ENCODE measurements around the gene THUMPD1.
"Not testable (repeated sequence)": the region's sequence is repeated elsewhere in the genome, so short reads cannot be mapped to it uniquely, and the experiment has no call there.

THUMPD1 gene

GRCh38 chr16:20747030-20747816, 5.6 kb upstream of the THUMPD1 start:
- no peak for DNase-seq (ENCODE audit: low spot score)

- DNase-seq (ENCODE audit: low spot score) = no peak
Measured at GRCh38 chr16:20746461-20746860, 4.8 kb upstream of the THUMPD1 start.

GRCh38 chr16:20744922-20745440, 3.4 kb upstream of the THUMPD1 start:
- DNase-seq (ENCODE audit: low spot score) = no peak

GRCh38 chr16:20743591-20743990, 2.0 kb upstream of the THUMPD1 start:
- DNase-seq (ENCODE audit: low spot score) = no peak

GRCh38 chr16:20740901-20741521, 607 bp downstream of the THUMPD1 start:
- DNase-seq (ENCODE audit: low spot score) = peak; percentile 98

GRCh38 chr16:20740007-20740883, 1.4 kb downstream of the THUMPD1 start:
- peak; percentile 16 for DNase-seq (ENCODE audit: low spot score)

GRCh38 chr16:20735490-20735889, 6.1 kb downstream of the THUMPD1 start:
- DNase-seq (ENCODE audit: low spot score) = no peak

- no peak for DNase-seq (ENCODE audit: low spot score)
Measured at GRCh38 chr16:20734782-20735181, 6.8 kb downstream of the THUMPD1 start.

GRCh38 chr16:20734056-20734455, 7.6 kb downstream of the THUMPD1 start:
- no peak for DNase-seq (ENCODE audit: low spot score)

- no peak for DNase-seq (ENCODE audit: low spot score)
Measured at GRCh38 chr16:20729141-20729540, 12.5 kb downstream of the THUMPD1 start.

- no peak for DNase-seq (ENCODE audit: low spot score)
Measured at GRCh38 chr16:20727181-20727580, 14.4 kb downstream of the THUMPD1 start.

- no peak for DNase-seq (ENCODE audit: low spot score)
Measured at GRCh38 chr16:20726661-20727060, 15.0 kb downstream of the THUMPD1 start.

- DNase-seq (ENCODE audit: low spot score) = no peak
Measured at GRCh38 chr16:20720251-20720650, 21.4 kb downstream of the THUMPD1 start.

- not testable (repeated sequence) for DNase-seq (ENCODE audit: low spot score)
Measured at GRCh38 chr16:20717718-20718117, 23.9 kb downstream of the THUMPD1 start.

GRCh38 chr16:20711277-20711911, 30.2 kb downstream of the THUMPD1 start:
- no peak for DNase-seq (ENCODE audit: low spot score)

GRCh38 chr16:20708129-20708528, 33.5 kb downstream of the THUMPD1 start:
- not testable (repeated sequence) for DNase-seq (ENCODE audit: low spot score)

- DNase-seq (ENCODE audit: low spot score) = no peak
Measured at GRCh38 chr16:20707461-20707860, 34.2 kb downstream of the THUMPD1 start.

- not testable (repeated sequence) for DNase-seq (ENCODE audit: low spot score)
Measured at GRCh38 chr16:20705972-20706371, 35.6 kb downstream of the THUMPD1 start.

GRCh38 chr16:20704281-20704680, 37.3 kb downstream of the THUMPD1 start:
- no peak for DNase-seq (ENCODE audit: low spot score)

- not testable (repeated sequence) for DNase-seq (ENCODE audit: low spot score)
Measured at GRCh38 chr16:20701692-20702091, 39.9 kb downstream of the THUMPD1 start.

GRCh38 chr16:20696618-20697017, 45.0 kb downstream of the THUMPD1 start:
- DNase-seq (ENCODE audit: low spot score) = no peak

- DNase-seq (ENCODE audit: low spot score) = no peak
Measured at GRCh38 chr16:20695024-20695423, 46.6 kb downstream of the THUMPD1 start.

Measured in GM03348 (cell line).